Breast epithelium (tissue), 4 donors: ENCODE results near the gene PLA2G2A. TPM values are rescaled to one million over a fixed set of nuclear protein-coding genes. Genes with fewer than 3 reads are reported as not detected.

Experiments
- DNase-seq, 2 donors: peaks; one replicate each; pipeline ENCODE4 v3.0.0-alpha.2; 2019; ENCODE audit warnings: low spot score in 2 of 2
- H3K27ac ChIP-seq, 2 donors: fragments of 200-600 bp; sonication (generic) in 1 of 2; one replicate each; pipeline ENCODE4 v1.5.1; 2016 to 2019; ENCODE audit warnings: mild to moderate bottlenecking in 1 of 2
- H3K27me3 ChIP-seq, 2 donors: fragments of 200-600 bp; sonication (generic) in 1 of 2; one replicate each; pipeline versions ENCODE4 v1.5.1 to v1.6.0; 2017 to 2019; ENCODE audit warnings: control low read depth in 1 of 2, mild to moderate bottlenecking in 1 of 2
- H3K36me3 ChIP-seq: fragments of 200-600 bp; one replicate; pipeline ENCODE4 v1.5.1; 2019
- H3K4me1 ChIP-seq, 2 donors: fragments of 200-600 bp; sonication (generic); one replicate each; pipeline ENCODE4 v1.5.1; 2016 to 2019; ENCODE audit warnings: control low read depth in 1 of 2
- H3K4me3 ChIP-seq, 3 donors: fragments of 200-600 bp; sonication (generic); 1 replicate in 2 of 3; 2 replicates in 1 of 3; pipeline ENCODE4 v1.5.1; 2016 to 2019; ENCODE audit warnings: mild to moderate bottlenecking in 3 of 3, moderate library complexity in 2 of 3
- H3K9me3 ChIP-seq, 2 donors: fragments of 200-600 bp; sonication (generic) in 1 of 2; one replicate each; pipeline ENCODE4 v1.5.1; 2016 to 2019; ENCODE audit warnings: control low read depth in 1 of 2
- CTCF ChIP-seq, 3 donors: fragments of 450-650 bp; IDR thresholded peaks; one replicate each; pipeline ENCODE4 v1.5.1; 2016 to 2017; ENCODE audit warnings: antibody characterized with exemption in 3 of 3, mild to moderate bottlenecking in 3 of 3, moderate library complexity in 3 of 3
- POLR2A ChIP-seq: fragments of 450-650 bp; IDR thresholded peaks from one replicate; pipeline ENCODE4 v1.6.1; 2016; ENCODE audit warnings: antibody characterized with exemption, mild to moderate bottlenecking, moderate library complexity
- POLR2AphosphoS5 ChIP-seq, 3 donors: sonication (generic); formaldehyde crosslinking; IDR thresholded peaks; one replicate each; pipeline ENCODE4 v1.6.1; 2017; ENCODE audit warnings: antibody characterized with exemption in 3 of 3
- intact Hi-C: fragments of 100-400 bp; cut with DNase I; formaldehyde crosslinking; loops from one replicate; pipeline ENCODE4 v1.15.1; 2023; ENCODE audit warnings: low total_unique reads
- total RNA-seq, 3 donors: library from RNA; depleted of rRNA; stranded (reverse); fragments of >200 nt; gene quantifications; one replicate each; pipeline ENCODE4 v1.1.0, GENCODE V29; 2016

Gene PLA2G2A
- total RNA-seq, 3 donors from 2014 or later: 71.4 to 342 (median 91.9) TPM

- H3K36me3 ChIP-seq: no peaks in the 10 kb centered on the region
- H3K4me3 ChIP-seq: no peak overlapping the region
- no peaks in the 10 kb centered on the region for H3K4me1 ChIP-seq
- no peaks in the 10 kb centered on the region for H3K27me3 ChIP-seq
- no peak overlapping the region for H3K27ac ChIP-seq
- intact Hi-C loops: no loop called here
- no peaks in the 10 kb centered on the region for H3K9me3 ChIP-seq
- no peak for DNase-seq
- TF ChIP-seq CTCF (IDR thresholded peaks at IDR 0.05) (no peak), POLR2AphosphoS5 (IDR thresholded peaks at IDR 0.05) (no peak), POLR2A (no peak)
Observed at GRCh38 chr1:19949016-19949415, 30.4 kb downstream of the PLA2G2A start.

GRCh38 chr1:19946971-19947370, 32.4 kb downstream of the PLA2G2A start:
- TF ChIP-seq CTCF (IDR thresholded peaks at IDR 0.05) (no peak), POLR2AphosphoS5 (IDR thresholded peaks at IDR 0.05) (no peak), POLR2A (no peak)

GRCh38 chr1:19946331-19946751, 33.1 kb downstream of the PLA2G2A start:
- intact Hi-C loops: no loop called here
- H3K4me3 ChIP-seq: no peak overlapping the region
- no peak overlapping the region for H3K27ac ChIP-seq
- no peak for DNase-seq
- H3K27me3 ChIP-seq: no peaks in the 10 kb centered on the region
- H3K36me3 ChIP-seq: no peaks in the 10 kb centered on the region
- TF ChIP-seq POLR2AphosphoS5 (IDR thresholded peaks at IDR 0.05): no peak
- no peak for TF ChIP-seq CTCF (IDR thresholded peaks at IDR 0.05)
- TF ChIP-seq POLR2A: no peak
- H3K9me3 ChIP-seq: no peaks in the 10 kb centered on the region
- no peaks in the 10 kb centered on the region for H3K4me1 ChIP-seq

More at GRCh38 chr1:19946971-19947370, 32.4 kb downstream of the PLA2G2A start:
- DNase-seq: no peak
- H3K36me3 ChIP-seq: no peaks in the 10 kb centered on the region
- intact Hi-C loops: no loop called here
- H3K4me1 ChIP-seq: no peaks in the 10 kb centered on the region
- no peaks in the 10 kb centered on the region for H3K9me3 ChIP-seq
- H3K4me3 ChIP-seq: no peak overlapping the region
- no peak overlapping the region for H3K27ac ChIP-seq
- H3K27me3 ChIP-seq: no peaks in the 10 kb centered on the region

GRCh38 chr1:19945914-19946313, 33.5 kb downstream of the PLA2G2A start:
- Histone ChIP-seq H3K4me1 (no peaks in the 10 kb centered on the region), H3K36me3 (no peaks in the 10 kb centered on the region), H3K4me3 (no peak overlapping the region), H3K9me3 (no peaks in the 10 kb centered on the region), H3K27me3 (no peaks in the 10 kb centered on the region), H3K27ac (no peak overlapping the region)
- intact Hi-C loops: no loop called here
- DNase-seq: no peak
- TF ChIP-seq CTCF (IDR thresholded peaks at IDR 0.05) (no peak), POLR2A (no peak), POLR2AphosphoS5 (IDR thresholded peaks at IDR 0.05) (no peak)

- intact Hi-C loops: no loop called here
- Histone ChIP-seq H3K27me3 (no peaks in the 10 kb centered on the region), H3K9me3 (no peaks in the 10 kb centered on the region), H3K36me3 (no peaks in the 10 kb centered on the region), H3K4me1 (no peaks in the 10 kb centered on the region), H3K27ac (no peak overlapping the region), H3K4me3 (no peak overlapping the region)
- no peak for DNase-seq
- no peak for TF ChIP-seq CTCF (IDR thresholded peaks at IDR 0.05)
- no peak for TF ChIP-seq POLR2A
- TF ChIP-seq POLR2AphosphoS5 (IDR thresholded peaks at IDR 0.05): no peak
Observed at GRCh38 chr1:19942657-19943056, 36.8 kb downstream of the PLA2G2A start.
